Epithelial cell of proximal tubule (primary cell): ENCODE results near the gene CAPN1. TPM values are rescaled to one million over a fixed set of nuclear protein-coding genes. Genes with fewer than 3 reads are reported as not detected.
"Not testable (repeated sequence)": the region's sequence is repeated elsewhere in the genome, so short reads cannot be mapped to it uniquely, and the experiment has no call there.

Experiments used
- DNase-seq: peaks from one replicate; pipeline ENCODE4 v3.0.0-alpha.2; 2011; ENCODE audit warnings: low read depth
- H3K4me3 ChIP-seq: 2 replicates; pipeline ENCODE4 v1.5.1; 2011; ENCODE audit warnings: low read depth, mild to moderate bottlenecking, low read length
- total RNA-seq: library from RNA; depleted of rRNA; stranded (reverse); fragments of >200 nt; gene quantifications from 2 replicates; pipeline ENCODE4 v1.2.3, GENCODE V29; 2015
- TF ChIP-seq, protein P1 (sequence below): conservative IDR thresholded peaks from 2 replicates; pipeline ENCODE4 v1.5.1; 2012; ENCODE audit warnings: low read depth, mild to moderate bottlenecking, low read length

Gene CAPN1
- total RNA-seq, 1 donor from 2014 or later, result 360 TPM

DNA sequence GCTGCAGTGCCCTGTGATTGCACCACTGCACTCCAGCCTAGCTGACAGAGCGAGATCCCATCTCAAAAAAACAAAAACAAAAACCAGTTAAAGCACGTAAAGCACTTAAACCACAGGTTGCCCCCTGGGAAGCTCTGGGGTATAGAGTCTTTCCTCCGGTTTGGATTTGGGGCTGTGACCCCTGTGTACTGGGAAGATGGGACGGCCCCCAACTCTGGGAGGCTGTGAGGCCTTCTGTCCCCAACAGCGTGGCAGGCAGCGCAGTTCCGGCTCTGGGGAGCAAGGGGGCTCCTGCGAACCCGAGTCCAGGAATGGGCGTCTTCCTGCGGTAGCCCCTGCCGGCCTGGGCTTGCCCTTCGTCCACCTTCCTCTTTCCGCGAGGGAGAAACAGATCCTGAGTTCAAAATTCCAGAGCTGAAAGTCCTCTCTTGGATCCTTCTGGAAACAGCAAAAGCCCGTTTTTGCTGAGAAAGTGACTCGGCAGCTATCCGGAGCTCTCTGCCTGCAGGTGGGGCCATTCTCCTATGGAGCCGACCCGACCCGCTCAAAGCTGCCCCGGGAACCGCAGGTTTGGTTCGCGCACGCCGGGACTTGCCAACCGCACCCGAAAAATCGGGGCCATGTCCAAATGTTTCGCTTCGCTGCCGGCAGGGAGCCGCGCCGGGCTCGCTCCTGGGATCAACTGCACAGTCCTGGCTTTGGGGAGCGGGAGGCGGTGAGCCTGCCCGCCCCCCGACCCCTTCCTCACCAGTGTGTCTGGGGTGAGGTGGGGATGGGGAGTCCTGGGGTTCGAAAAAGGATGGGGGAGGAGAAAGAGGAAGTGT, 43.8 kb downstream of the CAPN1 start:
- TF ChIP-seq, protein P1, sequence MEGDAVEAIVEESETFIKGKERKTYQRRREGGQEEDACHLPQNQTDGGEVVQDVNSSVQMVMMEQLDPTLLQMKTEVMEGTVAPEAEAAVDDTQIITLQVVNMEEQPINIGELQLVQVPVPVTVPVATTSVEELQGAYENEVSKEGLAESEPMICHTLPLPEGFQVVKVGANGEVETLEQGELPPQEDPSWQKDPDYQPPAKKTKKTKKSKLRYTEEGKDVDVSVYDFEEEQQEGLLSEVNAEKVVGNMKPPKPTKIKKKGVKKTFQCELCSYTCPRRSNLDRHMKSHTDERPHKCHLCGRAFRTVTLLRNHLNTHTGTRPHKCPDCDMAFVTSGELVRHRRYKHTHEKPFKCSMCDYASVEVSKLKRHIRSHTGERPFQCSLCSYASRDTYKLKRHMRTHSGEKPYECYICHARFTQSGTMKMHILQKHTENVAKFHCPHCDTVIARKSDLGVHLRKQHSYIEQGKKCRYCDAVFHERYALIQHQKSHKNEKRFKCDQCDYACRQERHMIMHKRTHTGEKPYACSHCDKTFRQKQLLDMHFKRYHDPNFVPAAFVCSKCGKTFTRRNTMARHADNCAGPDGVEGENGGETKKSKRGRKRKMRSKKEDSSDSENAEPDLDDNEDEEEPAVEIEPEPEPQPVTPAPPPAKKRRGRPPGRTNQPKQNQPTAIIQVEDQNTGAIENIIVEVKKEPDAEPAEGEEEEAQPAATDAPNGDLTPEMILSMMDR, result peak; percentile 72
- DNase-seq, result no peak
- H3K4me3 ChIP-seq, result peak overlapping the region; percentile 58

DNA sequence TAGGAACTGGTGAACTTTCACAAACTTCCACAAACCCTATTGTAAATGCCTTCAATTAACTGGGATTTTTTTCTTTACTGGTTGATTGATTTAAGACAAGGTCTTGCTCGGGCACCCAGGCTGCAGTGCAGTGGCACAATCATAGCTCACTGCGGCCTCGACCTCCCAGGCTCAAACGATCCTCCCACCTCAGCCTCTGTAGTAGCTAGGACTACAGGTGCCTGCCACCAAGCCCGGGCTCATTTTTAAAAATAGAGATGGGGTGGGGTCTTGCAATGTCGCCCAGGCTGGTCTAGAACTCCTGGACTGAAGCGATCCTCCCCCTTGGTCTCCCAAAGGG, 44.3 kb downstream of the CAPN1 start:
- DNase-seq, result no peak
- TF ChIP-seq, protein P1, result no peak
- peak overlapping the region; percentile 58 for H3K4me3 ChIP-seq

DNA sequence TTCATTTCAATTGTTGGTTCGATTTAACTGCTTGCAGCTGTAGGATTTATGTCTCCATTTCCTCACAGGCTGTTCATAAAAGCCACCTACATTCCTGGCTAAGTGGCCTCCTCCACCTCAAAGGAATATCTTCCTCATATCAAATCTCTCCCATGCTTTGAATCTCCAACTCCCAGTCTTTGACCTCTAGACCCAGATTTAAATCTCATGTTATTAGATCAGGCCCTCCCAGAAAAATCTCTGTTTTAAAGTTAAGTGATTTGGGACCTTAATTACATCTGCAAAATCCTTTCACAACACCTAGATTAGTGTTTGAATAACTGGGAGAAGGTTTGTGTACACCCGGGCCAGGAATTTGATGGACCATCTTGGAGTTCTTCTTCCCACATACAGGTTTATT, 46.2 kb downstream of the CAPN1 start:
- DNase-seq, result no peak
- TF ChIP-seq, protein P1, result no peak
- H3K4me3 ChIP-seq, result no peak overlapping the region

DNA sequence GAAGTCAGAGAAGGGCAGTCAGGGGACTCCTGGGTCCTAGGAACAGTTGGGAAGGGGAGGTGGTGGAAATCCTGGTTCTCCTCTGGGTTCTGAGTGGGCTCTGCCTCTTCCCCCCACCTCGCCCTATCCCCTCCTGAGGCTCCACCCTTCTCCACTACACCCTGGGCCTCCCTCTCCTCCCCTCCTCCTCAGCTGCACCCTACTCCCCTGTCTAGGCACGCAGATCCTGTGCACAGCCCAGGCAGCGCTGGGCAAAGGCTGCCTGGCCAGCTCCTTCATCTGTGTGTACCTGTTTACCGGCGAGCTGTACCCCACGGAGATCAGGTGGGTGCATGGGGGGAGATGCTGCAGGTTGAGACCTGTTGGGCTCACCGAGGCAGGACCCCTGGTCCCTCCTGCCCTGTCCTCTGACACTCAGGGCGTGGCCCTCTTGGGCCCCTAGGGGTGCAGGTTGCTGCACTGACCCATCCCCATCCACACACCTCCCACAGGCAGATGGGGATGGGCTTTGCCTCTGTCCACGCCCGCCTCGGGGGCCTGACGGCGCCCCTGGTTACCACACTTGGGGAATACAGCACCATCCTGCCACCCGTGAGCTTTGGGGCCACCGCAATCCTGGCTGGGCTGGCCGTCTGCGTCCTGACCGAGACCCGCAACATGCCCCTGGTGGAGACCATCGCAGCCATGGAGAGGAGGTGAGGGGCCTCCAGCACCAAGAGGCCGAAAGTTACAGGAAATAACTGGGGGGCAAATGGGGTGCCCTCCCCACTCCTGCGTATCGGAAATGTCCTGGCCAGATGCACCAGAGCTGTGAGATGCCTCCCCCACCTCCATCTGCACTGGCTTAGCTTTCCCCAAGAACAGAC, 54.7 kb downstream of the CAPN1 start:
- TF ChIP-seq, protein P1, result no peak
- no peak overlapping the region for H3K4me3 ChIP-seq
- DNase-seq, result no peak

DNA sequence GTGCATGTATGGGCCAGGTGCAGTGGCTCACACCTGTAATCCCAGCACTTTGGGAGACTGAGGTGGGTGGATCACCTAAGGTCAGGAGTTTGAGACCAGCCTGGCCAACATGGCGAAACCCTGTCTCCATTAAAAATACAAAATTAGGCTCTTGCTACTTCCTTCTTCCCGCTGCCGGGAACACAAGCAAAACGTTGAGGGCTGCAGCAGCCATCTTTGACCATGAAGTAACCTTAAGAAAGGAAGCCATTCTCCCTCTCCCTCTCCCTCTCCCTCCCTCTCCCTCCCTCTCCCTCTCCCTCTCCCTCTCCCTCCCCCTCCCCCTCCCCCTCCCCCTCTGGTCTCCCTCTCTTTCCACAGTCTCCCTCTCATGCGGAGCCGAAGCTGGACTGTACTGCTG, 56.6 kb downstream of the CAPN1 start:
- not testable (repeated sequence) for DNase-seq, H3K4me3 ChIP-seq

DNA sequence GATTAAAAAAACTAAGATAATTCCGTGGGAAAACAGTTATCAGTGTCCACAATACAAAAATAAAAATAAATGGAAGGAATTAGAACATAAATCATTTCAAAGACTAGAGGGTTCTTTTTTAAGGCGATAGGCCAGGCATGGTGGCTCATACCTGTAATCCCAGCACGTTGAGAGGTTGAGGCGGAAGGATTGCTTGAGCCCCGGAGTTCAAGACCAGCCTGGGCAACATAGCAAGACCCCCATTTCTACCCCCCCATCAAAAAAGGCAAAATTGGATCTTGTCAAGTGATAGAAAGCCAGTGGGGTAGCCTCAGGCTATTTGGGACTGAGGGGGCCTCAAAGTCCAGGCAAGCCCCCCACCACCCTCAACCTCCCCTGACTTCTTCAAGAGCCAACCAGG, 59.4 kb downstream of the CAPN1 start:
- H3K4me3 ChIP-seq, result no peak overlapping the region
- TF ChIP-seq, protein P1, result no peak
- DNase-seq, result no peak

DNA sequence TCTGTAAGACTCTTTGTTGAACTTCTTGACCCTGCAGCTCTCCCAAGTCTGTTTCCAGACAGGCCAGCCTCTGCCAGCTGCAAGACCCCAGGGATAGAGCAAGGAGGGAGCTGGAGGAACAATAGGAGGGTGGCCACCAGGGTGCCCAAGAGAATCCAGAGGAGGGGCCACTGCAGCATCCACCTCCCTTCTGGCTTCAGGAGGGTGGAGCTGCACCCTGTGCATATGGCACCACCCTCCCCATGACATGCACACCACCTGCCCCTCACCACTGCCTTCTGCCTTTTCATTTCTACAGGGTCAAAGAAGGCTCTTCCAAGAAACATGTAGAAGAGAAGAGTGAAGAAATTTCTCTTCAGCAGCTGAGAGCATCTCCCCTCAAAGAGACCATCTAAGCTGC, 60.0 kb downstream of the CAPN1 start:
- no peak for DNase-seq
- H3K4me3 ChIP-seq, result no peak overlapping the region
- TF ChIP-seq, protein P1, result no peak
